ENCODE results near the gene INTS3.

INTS3 gene

DNA sequence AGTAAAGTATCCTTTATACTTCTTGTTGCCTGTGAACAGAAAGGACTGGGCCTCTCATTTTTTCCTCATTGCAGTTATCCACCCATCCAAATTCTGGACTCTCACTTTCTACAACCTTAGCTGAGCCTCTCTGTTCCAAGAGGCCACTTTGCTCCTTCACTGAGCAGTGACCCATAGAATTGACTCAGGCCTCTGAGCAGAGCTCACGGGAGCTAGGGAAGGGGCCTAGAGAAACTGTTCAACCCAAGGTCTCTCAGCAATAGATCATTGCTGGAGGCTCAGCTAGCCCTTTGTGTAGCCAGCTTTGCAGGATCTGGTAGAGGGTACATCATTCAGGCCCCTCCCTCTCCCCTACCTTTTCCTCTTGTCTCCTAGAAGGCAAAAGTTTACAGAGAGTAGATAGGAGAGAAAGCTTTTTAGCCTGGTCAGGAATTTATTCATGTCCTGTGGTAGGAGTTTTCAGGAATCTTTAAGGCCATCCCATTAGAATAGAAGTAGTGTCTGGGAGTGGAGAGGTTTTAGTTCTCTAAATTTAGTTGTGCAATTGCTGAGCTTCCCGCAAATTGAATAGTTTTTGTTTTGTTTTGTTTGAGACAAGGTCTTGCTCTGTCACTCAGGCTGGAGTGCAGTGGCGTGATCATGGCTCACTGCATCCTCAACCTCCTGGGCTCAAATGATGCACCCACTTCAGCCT, 6.7 kb downstream of the INTS3 start:
- in situ Hi-C loops (cut with HindIII; ENCODE audit: low pct_ligation_motif_present, low sequenced_read_pairs) = no loop called here
- TF ChIP-seq CTCF (IDR thresholded peaks at IDR 0.05; ENCODE audit: low read depth, low read length, missing control alignments) = no peak
- no peaks in the 10 kb centered on the region for H3K27me3 ChIP-seq (replicated peaks)
- no peak overlapping the region for H3K27ac ChIP-seq
- DNase-seq = no peak
- no peaks in the 10 kb centered on the region for H3K36me3 ChIP-seq (replicated peaks)
- H3K4me3 ChIP-seq (ENCODE audit: low read depth, low read length) = no peak overlapping the region

DNA sequence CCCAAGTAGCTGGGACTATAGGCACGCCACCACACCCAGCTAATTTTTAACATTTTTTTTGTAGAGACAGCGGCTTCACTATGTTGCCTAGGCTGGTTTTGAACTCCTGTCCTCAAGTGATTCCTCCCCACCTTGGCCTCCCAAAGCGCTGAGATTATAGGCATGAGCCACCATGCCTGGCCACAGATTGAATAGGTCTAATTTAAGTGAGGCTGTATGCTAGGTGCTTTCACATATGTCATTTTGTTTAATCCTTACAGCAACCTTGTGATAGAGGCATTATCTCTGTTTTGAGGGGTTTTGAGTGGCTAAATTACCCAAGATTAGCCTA, 7.2 kb downstream of the INTS3 start:
- DNase-seq = no peak
- H3K27ac ChIP-seq = no peak overlapping the region
- TF ChIP-seq CTCF (IDR thresholded peaks at IDR 0.05; ENCODE audit: low read depth, low read length, missing control alignments) = no peak
- H3K36me3 ChIP-seq (replicated peaks) = no peaks in the 10 kb centered on the region
- H3K27me3 ChIP-seq (replicated peaks) = no peaks in the 10 kb centered on the region
- no peak overlapping the region for H3K4me3 ChIP-seq (ENCODE audit: low read depth, low read length)
- in situ Hi-C loops (cut with HindIII; ENCODE audit: low pct_ligation_motif_present, low sequenced_read_pairs) = no loop called here

GRCh38 chr1:153741986-153742385, 14.1 kb downstream of the INTS3 start:
- H3K27ac ChIP-seq = no peak overlapping the region
- H3K36me3 ChIP-seq (replicated peaks) = peaks cover 29% of the 10 kb centered on the region
- in situ Hi-C loops (cut with HindIII; ENCODE audit: low pct_ligation_motif_present, low sequenced_read_pairs) = no loop called here
- H3K4me3 ChIP-seq (ENCODE audit: low read depth, low read length) = no peak overlapping the region
- no peak for TF ChIP-seq CTCF (IDR thresholded peaks at IDR 0.05; ENCODE audit: low read depth, low read length, missing control alignments)
- DNase-seq = no peak
- H3K27me3 ChIP-seq (replicated peaks) = no peaks in the 10 kb centered on the region

- no peak for TF ChIP-seq CTCF (IDR thresholded peaks at IDR 0.05; ENCODE audit: low read depth, low read length, missing control alignments)
- H3K27me3 ChIP-seq (replicated peaks) = no peaks in the 10 kb centered on the region
- no peak overlapping the region for H3K27ac ChIP-seq
- peaks cover 35% of the 10 kb centered on the region for H3K36me3 ChIP-seq (replicated peaks)
- no peak overlapping the region for H3K4me3 ChIP-seq (ENCODE audit: low read depth, low read length)
- no peak for DNase-seq
- in situ Hi-C loops (cut with HindIII; ENCODE audit: low pct_ligation_motif_present, low sequenced_read_pairs) = no loop called here
Observed at GRCh38 chr1:153742411-153743142, 14.7 kb downstream of the INTS3 start.

GRCh38 chr1:153745417-153745816, 17.6 kb downstream of the INTS3 start:
- Histone ChIP-seq H3K27me3 (replicated peaks) (no peaks in the 10 kb centered on the region), H3K36me3 (replicated peaks) (peaks cover 48% of the 10 kb centered on the region), H3K27ac (no peak overlapping the region), H3K4me3 (ENCODE audit: low read depth, low read length) (no peak overlapping the region)
- TF ChIP-seq CTCF (IDR thresholded peaks at IDR 0.05; ENCODE audit: low read depth, low read length, missing control alignments) = no peak
- no peak for DNase-seq
- in situ Hi-C loops (cut with HindIII; ENCODE audit: low pct_ligation_motif_present, low sequenced_read_pairs) = no loop called here

Measured in brain microvascular endothelial cell (primary cell).